Transverse colon (tissue), 3 donors: ENCODE measurements around the gene NXF2B.
"Not testable (repeated sequence)": the region's sequence is repeated elsewhere in the genome, so short reads cannot be mapped to it uniquely, and the experiment has no call there.

ENCODE experiments used
- CTCF ChIP-seq, 5 experiments: fragments of 200-600 bp in 3 of 5; fragments of 450-650 bp in 2 of 5; sonication (generic) in 3 of 5; IDR thresholded peaks; 1 replicate in 2 of 5; 2 replicates in 3 of 5; pipeline ENCODE4 v1.5.1; 2016 to 2017; ENCODE audit warnings: antibody characterized with exemption in 5 of 5, inconsistent platforms in 3 of 5, mild to moderate bottlenecking in 2 of 5, moderate library complexity in 1 of 5
- EP300 ChIP-seq: sonication (generic); formaldehyde crosslinking; IDR thresholded peaks from one replicate; pipeline ENCODE4 v1.6.1; 2017; ENCODE audit warnings: antibody characterized with exemption, low read depth
- POLR2A ChIP-seq: fragments of 450-650 bp; IDR thresholded peaks from one replicate; pipeline ENCODE4 v1.6.1; 2016; ENCODE audit warnings: antibody characterized with exemption, mild to moderate bottlenecking, moderate library complexity

DNA sequence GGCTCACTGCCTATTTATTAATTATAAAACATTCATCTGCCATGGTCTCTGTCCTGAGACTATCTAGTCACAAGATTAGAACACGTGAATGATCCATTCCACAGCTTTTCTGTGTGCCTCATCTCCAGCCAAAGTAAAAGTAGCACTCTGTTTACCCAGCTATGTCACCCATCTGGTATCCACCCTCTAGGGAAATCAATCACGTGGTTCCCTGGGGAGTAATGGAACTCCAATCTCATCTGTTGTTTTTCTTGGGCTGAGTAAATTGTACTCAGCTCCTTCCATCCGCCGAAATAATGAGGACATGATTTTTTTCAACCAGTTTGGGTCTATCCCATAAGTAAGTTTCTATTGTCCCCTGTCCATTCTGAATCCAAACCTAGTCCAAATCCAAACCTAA lies 18.8 kb upstream of the NXF2B start:
- not testable (repeated sequence) for TF ChIP-seq CTCF (IDR thresholded peaks at IDR 0.05); EP300; POLR2A
